GM19035 (cell line): ENCODE data around the gene AVEN.

Experiments used
- ATAC-seq: cut with Tn5 transposase; IDR thresholded peaks from one replicate; pipeline ENCODE4 v1.9.1; 2021; ENCODE audit not compliant: unreplicated experiment

The AVEN gene

DNA sequence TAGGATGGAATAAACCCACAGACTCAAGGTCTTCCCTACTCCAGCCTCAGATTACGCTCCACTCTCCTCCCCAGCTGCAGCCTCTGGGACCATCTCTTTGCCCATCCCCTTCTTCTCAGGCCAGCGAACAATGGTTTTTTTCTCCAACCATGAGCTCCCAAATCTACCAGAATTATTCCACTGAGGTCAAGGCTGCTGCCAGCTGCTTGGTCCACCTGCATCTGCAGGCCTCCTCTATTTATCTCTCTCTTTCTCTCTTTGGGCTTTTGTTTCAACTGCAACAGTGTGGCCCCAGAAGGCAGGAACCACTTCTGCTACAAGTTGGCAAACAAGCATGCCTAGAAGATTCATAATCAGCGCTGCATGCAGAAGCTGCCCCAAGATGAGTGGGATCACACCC lies 51.6 kb downstream of the AVEN start:
- no peak for ATAC-seq

GRCh38 chr15:33985751-33986150 lies 53.3 kb downstream of the AVEN start:
- ATAC-seq: no peak

DNA sequence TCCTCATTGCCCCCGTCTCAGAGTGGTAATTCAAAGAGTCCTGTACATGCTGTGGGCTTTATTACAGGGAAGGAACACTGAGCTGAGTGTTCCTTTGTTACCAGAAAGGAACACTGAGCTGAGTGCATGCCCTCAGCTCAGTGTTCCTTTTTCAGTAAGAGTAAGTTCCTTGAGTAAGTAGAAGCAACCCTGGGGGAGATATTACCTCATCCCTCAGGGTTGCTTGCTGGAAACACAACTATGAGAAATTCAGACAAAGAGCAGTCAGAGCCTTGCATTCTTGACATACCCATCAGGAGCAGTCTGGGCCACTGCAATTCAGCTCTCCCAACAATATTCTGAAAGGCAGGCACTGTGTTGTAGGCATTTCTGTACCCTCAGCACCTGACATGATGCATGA lies 53.7 kb downstream of the AVEN start:
- no peak for ATAC-seq

- no peak for ATAC-seq
Measured at GRCh38 chr15:33982516-33982915, 56.5 kb downstream of the AVEN start.

- no peak for ATAC-seq
Measured at GRCh38 chr15:33980159-33980558, 58.8 kb downstream of the AVEN start.

GRCh38 chr15:33975022-33975565 lies 63.9 kb downstream of the AVEN start:
- ATAC-seq: no peak

DNA sequence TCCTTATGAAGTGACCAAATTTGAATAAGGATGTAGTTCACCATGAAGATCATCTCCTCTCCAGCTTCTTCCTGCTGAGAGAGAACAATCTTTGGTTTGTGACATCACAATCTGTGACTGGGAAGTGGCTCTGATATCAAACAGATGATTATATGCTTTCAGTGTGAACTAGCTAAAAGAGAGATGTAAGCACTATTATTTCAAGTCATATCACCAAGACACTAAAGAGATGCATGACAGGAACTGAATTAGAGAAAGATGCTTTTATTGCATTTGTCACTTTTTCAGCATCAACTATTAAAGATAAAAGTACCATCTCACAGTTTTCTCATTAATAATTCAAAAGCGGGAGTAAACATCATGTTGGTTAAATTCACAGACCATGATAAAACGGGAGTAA lies 67.2 kb downstream of the AVEN start:
- no peak for ATAC-seq

DNA sequence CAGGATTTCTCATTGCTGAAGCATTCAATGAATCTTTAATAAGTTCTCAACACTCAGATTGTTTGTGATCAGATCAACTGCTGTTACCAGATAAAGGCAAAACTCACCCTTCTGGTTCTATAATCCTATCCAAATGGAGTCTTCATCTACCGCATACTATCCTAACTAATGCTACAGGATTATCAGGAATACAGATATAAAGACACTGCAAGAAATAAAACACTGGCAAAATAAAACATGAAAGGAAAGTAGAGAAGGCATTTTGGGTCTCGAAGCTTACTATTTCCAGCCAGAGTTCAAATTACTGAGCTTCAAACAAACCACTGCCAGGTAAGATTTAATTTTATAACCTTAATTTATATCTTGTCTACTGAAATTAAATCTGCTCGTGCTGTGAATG lies 70.2 kb downstream of the AVEN start:
- no peak for ATAC-seq

- ATAC-seq: no peak
Measured at GRCh38 chr15:33968224-33968623, 70.8 kb downstream of the AVEN start, which contains the start of gene CHRM5. TSS of gene CHRM5 (plus strand) at chr15:33968497. CDS start at chr15:34062718, 94,221 bp downstream.

DNA sequence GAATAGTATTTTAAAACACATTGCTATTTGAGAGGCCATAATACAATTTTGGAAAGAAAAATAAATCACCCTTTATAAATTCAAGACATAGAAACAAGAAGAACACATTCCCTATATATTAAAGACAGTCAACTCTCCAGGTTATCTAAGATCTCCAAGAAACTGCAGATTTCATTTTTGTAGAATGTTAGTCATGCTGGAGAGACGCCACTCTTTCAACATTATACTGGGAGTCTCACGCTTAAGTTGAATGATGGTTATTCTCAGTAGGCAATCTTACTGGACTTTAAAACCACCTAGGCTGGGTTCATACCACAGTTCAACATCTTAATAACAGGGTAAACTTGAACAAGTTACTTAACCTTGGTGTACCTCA lies 74.4 kb downstream of the AVEN start:
- no peak for ATAC-seq

DNA sequence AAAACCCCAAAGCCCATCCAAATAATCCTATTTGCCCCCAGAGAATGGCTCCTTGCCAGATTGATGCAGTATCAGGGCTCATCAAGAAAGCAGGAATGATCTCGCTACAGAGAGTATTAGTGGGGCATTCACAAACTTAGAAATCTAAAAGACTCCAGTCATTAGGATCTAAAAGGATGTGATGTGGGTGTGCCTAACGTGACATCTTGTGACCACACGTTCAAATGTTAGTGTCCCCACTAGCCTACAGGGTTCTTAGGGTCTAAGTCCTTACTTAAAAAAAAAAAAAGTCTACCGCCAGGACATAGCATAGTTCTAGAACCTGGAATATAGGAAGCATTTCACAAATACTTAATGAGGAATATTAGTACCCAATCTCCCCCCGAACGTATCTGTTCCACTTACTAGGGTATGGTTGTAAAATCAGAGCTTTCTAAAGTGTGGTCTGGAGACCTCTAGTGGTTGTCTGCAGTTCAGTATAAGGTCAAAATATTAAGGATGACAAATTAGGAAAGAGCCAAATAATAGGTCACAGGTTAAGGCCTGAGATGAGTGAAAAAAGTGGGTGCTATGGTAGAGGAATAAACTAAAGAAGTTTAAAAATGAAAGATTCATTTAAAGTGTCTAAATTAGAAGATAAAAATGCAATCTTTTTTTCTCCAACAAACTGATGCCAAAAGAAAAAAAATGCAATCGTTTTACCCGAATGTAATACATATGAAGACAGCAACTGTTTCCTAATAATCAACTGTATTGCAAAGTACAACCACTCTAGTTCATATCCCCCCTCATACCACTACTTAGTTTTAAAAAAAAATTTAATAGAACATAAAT lies 75.0 kb downstream of the AVEN start:
- no peak for ATAC-seq

- no peak for ATAC-seq
Measured at GRCh38 chr15:33960549-33960935, 78.5 kb downstream of the AVEN start.

DNA sequence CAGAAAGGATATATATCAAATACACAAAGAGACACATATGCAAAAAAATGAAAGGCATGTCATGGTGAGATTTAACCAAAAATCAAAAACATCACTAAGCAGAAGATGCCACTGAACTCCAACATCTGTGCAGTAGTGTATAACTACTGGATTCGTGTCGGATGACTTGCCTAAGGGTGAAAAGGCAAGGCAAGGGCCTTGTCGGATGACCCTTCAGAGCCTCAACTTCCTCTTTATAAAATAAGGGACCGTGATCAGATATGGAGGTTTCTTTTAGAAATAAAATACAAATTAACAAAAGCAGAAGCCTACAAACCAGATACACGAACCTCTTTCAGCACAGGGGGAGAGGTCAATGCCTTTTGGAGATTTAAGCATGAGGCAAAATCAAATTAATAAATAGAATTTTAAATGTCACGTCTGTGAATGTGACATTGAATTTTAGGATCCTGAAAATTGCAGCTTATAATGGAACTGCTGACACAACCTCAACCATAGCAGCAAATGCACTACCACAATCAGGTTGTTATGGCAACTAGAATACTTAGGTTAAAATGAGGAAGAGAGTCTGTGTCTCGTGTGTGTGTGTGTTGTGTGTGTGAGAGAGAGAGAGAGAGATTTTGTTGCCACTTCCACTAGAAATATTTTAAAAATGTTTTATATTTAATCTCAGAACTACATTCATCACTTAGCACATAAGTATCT lies 79.0 kb downstream of the AVEN start:
- ATAC-seq: no peak

DNA sequence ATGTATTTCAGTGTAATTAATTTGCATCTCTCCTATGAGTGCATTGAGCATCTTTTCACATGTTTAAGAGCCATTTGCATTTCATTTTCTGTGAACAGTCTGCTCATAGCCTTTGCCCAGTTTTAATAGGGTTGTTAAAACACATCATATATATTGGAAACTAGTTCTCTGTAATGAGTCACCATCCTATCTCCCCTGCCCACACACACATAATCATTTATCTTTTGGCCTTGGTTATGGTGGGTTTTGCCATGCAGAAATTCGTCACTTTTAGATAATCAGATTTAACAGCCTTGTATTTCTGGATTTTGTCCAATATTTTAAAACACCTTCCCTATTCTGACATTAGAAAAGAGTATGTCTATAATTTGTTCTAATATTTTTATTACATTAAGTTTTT lies 82.6 kb downstream of the AVEN start:
- no peak for ATAC-seq

GRCh38 chr15:33955945-33956344 lies 83.1 kb downstream of the AVEN start:
- no peak for ATAC-seq

- ATAC-seq: no peak
Measured at GRCh38 chr15:33946152-33946551, 92.9 kb downstream of the AVEN start.

- ATAC-seq: no peak
Measured at GRCh38 chr15:33941279-33942063, 97.5 kb downstream of the AVEN start.

GRCh38 chr15:33934921-33935320 lies 104.1 kb downstream of the AVEN start:
- no peak for ATAC-seq

- ATAC-seq: no peak
Measured at GRCh38 chr15:33934396-33934795, 104.6 kb downstream of the AVEN start.

- ATAC-seq: no peak
Measured at GRCh38 chr15:33932734-33933133, 106.3 kb downstream of the AVEN start.

- no peak for ATAC-seq
Measured at GRCh38 chr15:33926260-33926659, 112.7 kb downstream of the AVEN start.
